Type B pancreatic cell (in vitro differentiated cells): ENCODE data around the gene PRDM10. TPM values are rescaled to one million over a fixed set of nuclear protein-coding genes. Genes with fewer than 3 reads are reported as not detected.
A peak's percentile ranks its signal among the peaks of the same experiment; 100 is the strongest.
"Not testable (repeated sequence)": the region's sequence is repeated elsewhere in the genome, so short reads cannot be mapped to it uniquely, and the experiment has no call there.

Experiments used
- DNase-seq: peaks from one replicate; pipeline ENCODE4 v3.0.0; 2021; ENCODE audit warnings: mixed read lengths; ENCODE audit not compliant: unreplicated experiment; ENCODE audit errors: extremely low spot score
- H3K27ac Mint-ChIP-seq: 2 replicates; pipeline ENCODE4 v1.8.0; 2021; ENCODE audit warnings: mild to moderate bottlenecking, mixed read lengths
- H3K27me3 Mint-ChIP-seq: 2 replicates; pipeline ENCODE4 v1.8.0; 2021; ENCODE audit warnings: mixed read lengths
- H3K36me3 Mint-ChIP-seq: 2 replicates; pipeline ENCODE4 v1.8.0; 2021; ENCODE audit warnings: mixed read lengths
- H3K4me1 Mint-ChIP-seq: one replicate; pipeline ENCODE4 v1.8.0; 2021; ENCODE audit warnings: mixed read lengths; ENCODE audit not compliant: unreplicated experiment
- H3K4me3 Mint-ChIP-seq: 2 replicates; pipeline ENCODE4 v1.8.0; 2021; ENCODE audit warnings: mild to moderate bottlenecking, mixed read lengths
- H3K9me3 Mint-ChIP-seq: 2 replicates; pipeline ENCODE4 v1.8.0; 2021; ENCODE audit warnings: mixed read lengths
- total RNA-seq: library from RNA; stranded (reverse); gene quantifications from 2 replicates; pipeline ENCODE4 v1.2.1, GENCODE V29; 2021; ENCODE audit warnings: low replicate concordance
- TF ChIP-seq, protein P1 (sequence below): fragments of 200-600 bp; sonication (generic); conservative IDR thresholded peaks from 2 replicates; pipeline ENCODE4 v1.5.0; 2021; ENCODE audit warnings: antibody characterized with exemption, mild to moderate bottlenecking

PRDM10 gene
- total RNA-seq, 1 donor from 2014 or later = 13.4 TPM

DNA sequence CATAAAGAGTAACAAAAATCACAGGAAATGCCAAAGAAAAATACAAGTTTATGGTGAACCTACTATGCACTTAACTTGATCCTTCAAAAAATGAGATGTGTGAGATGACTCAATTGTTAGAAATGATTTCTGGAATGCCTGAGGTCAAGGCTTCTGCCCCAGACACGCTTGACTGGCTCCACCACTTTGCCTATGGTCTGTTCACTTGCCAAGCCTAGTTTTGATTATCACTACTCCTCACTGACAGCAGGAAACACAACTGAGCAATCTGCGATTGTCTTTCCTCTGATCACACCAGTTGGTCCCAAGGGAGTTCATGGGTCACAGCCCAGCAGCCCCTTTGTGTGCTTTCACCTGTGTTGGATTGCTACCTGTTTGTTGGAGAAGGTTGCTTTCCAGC, 20.6 kb upstream of the PRDM10 start:
- Mint-ChIP-seq H3K27ac (peak overlapping the region; percentile 90), H3K27me3 (no peaks in the 10 kb centered on the region), H3K4me1 (peaks cover 4% of the 10 kb centered on the region), H3K4me3 (peak overlapping the region; percentile 56), H3K36me3 (no peaks in the 10 kb centered on the region), H3K9me3 (no peaks in the 10 kb centered on the region)
- no peak for DNase-seq
- TF ChIP-seq, protein P1, sequence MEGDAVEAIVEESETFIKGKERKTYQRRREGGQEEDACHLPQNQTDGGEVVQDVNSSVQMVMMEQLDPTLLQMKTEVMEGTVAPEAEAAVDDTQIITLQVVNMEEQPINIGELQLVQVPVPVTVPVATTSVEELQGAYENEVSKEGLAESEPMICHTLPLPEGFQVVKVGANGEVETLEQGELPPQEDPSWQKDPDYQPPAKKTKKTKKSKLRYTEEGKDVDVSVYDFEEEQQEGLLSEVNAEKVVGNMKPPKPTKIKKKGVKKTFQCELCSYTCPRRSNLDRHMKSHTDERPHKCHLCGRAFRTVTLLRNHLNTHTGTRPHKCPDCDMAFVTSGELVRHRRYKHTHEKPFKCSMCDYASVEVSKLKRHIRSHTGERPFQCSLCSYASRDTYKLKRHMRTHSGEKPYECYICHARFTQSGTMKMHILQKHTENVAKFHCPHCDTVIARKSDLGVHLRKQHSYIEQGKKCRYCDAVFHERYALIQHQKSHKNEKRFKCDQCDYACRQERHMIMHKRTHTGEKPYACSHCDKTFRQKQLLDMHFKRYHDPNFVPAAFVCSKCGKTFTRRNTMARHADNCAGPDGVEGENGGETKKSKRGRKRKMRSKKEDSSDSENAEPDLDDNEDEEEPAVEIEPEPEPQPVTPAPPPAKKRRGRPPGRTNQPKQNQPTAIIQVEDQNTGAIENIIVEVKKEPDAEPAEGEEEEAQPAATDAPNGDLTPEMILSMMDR = no peak

DNA sequence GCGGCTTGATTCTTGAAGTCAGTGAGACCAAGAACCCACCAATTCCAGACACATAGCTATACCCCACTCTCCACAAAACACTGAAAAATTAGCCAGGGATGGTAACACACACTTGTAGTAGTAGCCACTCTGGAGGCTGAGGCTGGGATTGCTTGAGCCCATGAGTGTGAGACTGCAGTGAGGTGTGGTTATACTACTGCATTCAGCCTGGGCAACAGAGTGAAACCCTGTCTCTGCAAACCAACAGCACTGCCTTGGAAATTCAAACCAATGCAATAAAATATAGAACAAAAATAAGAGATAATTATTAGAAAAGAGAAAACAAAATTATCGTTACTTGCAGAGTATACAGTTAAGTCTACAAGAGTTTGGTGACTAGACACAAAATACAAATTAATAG, 20.2 kb upstream of the PRDM10 start:
- H3K36me3 Mint-ChIP-seq = no peaks in the 10 kb centered on the region
- peak overlapping the region; percentile 90 for H3K27ac Mint-ChIP-seq
- no peak for DNase-seq
- no peaks in the 10 kb centered on the region for H3K9me3 Mint-ChIP-seq
- peaks cover 4% of the 10 kb centered on the region for H3K4me1 Mint-ChIP-seq
- no peaks in the 10 kb centered on the region for H3K27me3 Mint-ChIP-seq
- H3K4me3 Mint-ChIP-seq = no peak overlapping the region
- TF ChIP-seq, protein P1 = no peak

DNA sequence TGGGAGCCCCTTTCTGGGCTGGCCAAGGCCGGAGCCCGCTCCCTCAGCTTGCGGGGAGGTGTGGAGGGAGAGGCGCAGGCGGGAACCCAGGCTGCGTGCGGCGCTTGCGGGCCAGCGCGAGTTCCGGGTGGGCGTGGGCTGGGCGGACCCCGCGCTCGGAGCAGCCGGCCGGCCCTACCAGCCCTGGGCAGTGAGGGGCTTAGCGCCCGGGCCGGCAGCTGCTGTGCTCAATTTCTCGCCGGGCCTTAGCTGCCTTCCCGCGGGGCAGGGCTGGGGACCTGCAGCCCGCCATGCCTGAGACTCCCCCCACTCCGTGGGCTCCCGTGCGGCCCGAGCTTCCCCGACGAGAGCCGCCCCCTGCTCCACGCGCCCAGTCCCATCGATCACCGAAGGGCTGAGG, 19.0 kb upstream of the PRDM10 start:
- H3K4me3 Mint-ChIP-seq = not testable (repeated sequence)

DNA sequence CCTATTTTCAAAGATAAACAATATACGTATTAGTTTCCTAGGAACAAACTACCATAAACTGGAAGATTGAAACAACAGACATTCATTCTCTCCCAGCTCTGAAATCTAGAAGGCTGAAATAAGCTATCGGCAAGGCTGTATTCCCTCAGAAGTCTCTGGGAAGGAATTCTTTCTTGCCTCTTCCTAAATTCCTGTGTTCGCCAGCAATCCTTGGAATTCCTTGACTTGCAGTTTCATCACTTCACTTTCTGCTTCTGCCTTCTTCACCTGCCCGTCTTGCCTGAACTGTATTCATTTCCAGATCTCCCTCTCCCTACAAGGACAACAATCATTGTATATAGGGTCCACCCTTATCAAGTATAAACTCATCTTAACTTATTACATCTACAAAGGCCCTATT, 17.7 kb upstream of the PRDM10 start:
- no peak overlapping the region for H3K27ac Mint-ChIP-seq

More for the DNA sequence above, 19.0 kb upstream of the PRDM10 start:
- DNase-seq, H3K9me3 Mint-ChIP-seq, H3K4me1 Mint-ChIP-seq, H3K27ac Mint-ChIP-seq, H3K27me3 Mint-ChIP-seq, H3K36me3 Mint-ChIP-seq: not testable (repeated sequence)

DNA sequence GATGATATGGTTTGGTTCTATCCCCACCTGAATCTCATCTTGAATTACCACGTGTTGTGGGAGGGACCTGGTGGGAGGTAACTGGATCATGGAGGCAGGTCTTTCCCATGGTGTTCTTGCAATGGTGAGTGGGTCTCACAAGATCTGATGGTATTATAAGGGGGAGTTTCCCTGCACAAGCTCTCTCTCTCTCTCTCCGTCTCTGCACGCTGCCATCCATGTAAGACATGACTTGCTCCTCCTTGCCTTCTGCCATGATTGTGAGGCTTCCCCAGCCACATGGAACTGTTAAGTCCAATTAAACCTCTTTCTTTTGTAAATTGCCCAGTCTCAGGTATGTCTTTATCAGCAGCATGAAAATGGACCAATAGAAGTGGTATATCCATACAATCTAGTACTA, 13.2 kb upstream of the PRDM10 start:
- not testable (repeated sequence) for DNase-seq, H3K4me3 Mint-ChIP-seq, H3K9me3 Mint-ChIP-seq, H3K4me1 Mint-ChIP-seq, H3K27me3 Mint-ChIP-seq, H3K36me3 Mint-ChIP-seq, H3K27ac Mint-ChIP-seq

More for the DNA sequence above, 17.7 kb upstream of the PRDM10 start:
- Mint-ChIP-seq H3K9me3 (peaks cover 5% of the 10 kb centered on the region), H3K27me3 (no peaks in the 10 kb centered on the region), H3K36me3 (no peaks in the 10 kb centered on the region), H3K4me1 (peaks cover 4% of the 10 kb centered on the region), H3K4me3 (no peak overlapping the region)
- DNase-seq = no peak
- TF ChIP-seq, protein P1 = no peak

DNA sequence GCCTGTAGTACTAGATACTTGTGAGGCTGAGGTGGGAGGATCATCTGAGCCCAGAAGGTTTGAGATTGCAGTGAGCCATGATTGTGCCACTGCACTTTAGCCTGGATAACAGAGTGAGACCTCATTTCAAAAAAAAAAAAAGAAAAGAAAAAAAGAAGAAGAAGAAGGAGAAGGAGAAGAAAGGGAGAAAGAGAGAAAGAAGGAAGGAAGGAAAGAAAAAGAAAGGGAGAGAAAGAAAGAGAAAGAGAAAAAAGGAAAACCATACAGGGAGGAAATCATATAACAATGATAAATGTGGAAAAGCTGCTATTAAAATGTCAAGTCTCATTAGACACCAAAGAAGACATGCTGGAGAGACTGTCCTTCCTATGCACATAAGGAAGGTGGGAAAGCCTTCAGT, 5.7 kb upstream of the PRDM10 start:
- TF ChIP-seq, protein P1 = no peak
- H3K4me3 Mint-ChIP-seq = no peak overlapping the region
- no peaks in the 10 kb centered on the region for H3K27me3 Mint-ChIP-seq
- peaks cover 6% of the 10 kb centered on the region for H3K4me1 Mint-ChIP-seq
- H3K36me3 Mint-ChIP-seq = no peaks in the 10 kb centered on the region
- no peaks in the 10 kb centered on the region for H3K9me3 Mint-ChIP-seq
- H3K27ac Mint-ChIP-seq = no peak overlapping the region
- no peak for DNase-seq

DNA sequence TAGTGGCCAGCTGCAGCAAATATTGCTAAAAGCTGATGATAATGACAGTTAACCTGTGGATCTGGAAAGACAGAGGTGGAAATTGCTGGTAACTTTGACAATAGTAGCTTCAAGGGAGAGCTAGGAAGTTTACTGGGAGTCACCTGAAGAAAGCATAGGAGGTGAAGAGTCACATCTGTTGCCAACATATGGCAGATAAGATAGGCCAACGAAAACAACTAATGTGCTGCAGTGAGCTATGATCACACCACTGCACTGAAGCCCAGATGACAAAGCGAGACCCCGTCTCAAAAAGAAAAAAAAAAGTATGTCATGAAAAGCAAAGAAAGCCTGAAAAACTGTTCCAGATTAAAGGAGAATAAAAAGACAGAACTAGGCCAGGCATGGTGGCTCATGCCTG, 4.3 kb upstream of the PRDM10 start:
- H3K27ac Mint-ChIP-seq = no peak overlapping the region
- DNase-seq = no peak
- H3K4me1 Mint-ChIP-seq = peaks cover 6% of the 10 kb centered on the region
- H3K27me3 Mint-ChIP-seq = peaks cover 4% of the 10 kb centered on the region
- TF ChIP-seq, protein P1 = no peak
- no peaks in the 10 kb centered on the region for H3K36me3 Mint-ChIP-seq
- H3K4me3 Mint-ChIP-seq = no peak overlapping the region
- H3K9me3 Mint-ChIP-seq = no peaks in the 10 kb centered on the region
